ENCODE measurements around the gene KLHL5. TPM values are rescaled to one million over a fixed set of nuclear protein-coding genes. Genes with fewer than 3 reads are reported as not detected.

KLHL5 gene
- total RNA-seq, 4 donors from 2014 or later, result 5.1 to 13.2 (median 8.3) TPM

DNA sequence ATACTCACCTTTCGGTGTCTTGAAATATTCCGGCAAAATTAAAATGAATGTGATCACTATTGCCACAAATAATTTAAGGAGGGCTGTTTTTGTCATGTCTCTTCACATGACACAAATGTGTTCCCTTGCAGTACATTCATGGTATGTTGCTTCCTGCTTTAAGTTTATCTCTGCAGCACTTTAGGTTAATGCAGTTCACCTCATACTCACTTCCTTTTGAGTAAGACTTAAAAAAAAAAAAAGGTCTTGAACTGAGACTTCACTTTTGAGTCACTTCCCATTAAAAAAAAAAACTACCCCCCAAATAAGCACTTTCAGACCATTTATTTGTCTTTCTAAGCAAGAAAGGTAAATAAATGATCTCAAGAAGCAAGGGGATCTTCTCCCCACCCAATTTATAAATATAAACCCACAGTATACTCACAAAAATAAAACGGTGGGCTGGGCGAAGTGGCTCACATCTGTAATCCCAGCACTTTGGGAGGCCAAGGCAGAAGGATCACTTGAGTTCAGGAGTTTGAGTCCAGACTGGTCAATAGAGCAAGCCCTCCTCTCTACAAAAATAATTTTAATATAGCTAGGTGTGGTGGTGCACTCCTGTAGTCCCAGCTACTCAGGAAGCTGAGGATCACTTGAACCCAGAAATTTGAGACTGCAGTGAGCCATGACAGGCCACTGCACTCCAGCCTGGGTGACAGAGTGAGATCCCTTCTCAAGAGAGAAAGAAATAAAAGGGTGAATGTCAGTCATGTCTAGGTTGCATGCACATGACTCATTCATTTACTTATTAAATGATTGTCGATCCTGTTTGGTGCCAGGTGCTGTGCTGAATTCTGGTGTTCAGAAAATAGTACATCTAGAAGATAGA lies 29.6 kb upstream of the KLHL5 start, which contains the start of gene TMEM156:
TSS of gene TMEM156 (minus strand) at position 192 of the 868 bp plus-strand sequence. CDS start at position 96, 96 bp downstream.
- TF ChIP-seq, protein P1, sequence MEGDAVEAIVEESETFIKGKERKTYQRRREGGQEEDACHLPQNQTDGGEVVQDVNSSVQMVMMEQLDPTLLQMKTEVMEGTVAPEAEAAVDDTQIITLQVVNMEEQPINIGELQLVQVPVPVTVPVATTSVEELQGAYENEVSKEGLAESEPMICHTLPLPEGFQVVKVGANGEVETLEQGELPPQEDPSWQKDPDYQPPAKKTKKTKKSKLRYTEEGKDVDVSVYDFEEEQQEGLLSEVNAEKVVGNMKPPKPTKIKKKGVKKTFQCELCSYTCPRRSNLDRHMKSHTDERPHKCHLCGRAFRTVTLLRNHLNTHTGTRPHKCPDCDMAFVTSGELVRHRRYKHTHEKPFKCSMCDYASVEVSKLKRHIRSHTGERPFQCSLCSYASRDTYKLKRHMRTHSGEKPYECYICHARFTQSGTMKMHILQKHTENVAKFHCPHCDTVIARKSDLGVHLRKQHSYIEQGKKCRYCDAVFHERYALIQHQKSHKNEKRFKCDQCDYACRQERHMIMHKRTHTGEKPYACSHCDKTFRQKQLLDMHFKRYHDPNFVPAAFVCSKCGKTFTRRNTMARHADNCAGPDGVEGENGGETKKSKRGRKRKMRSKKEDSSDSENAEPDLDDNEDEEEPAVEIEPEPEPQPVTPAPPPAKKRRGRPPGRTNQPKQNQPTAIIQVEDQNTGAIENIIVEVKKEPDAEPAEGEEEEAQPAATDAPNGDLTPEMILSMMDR (IDR thresholded peaks at IDR 0.05), result no peak
- TF ChIP-seq EP300 (IDR thresholded peaks at IDR 0.05), result no peak
- TF ChIP-seq POLR2A (IDR thresholded peaks at IDR 0.05), result no peak
- 75% methylated on average over 5 of the region's 5 CpGs for WGBS
- H3K27ac ChIP-seq, result no peak within 1 kb of the TSS

DNA sequence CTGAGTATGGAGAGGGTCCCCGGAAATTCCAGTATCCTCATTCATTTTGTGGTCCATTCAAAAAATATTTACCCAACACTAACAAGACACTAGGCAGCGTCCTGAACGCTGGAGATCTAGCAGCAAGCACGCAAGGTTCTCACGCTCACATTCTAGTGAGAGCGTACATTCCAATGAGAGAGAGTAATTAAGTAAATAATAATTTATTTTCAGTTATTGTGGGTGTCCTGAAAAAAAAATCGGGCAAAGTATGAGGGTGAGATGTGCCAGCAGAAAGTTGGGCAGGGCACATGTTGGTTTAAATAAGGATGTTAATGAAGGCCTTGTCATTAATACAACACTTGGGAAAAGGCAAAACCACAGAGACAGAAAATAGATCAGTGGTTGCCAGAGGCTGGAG lies 25.9 kb upstream of the KLHL5 start:
- Histone ChIP-seq H3K27me3 (no peaks in the 10 kb centered on the region), H3K9me3 (no peaks in the 10 kb centered on the region), H3K27ac (no peak overlapping the region), H3K4me3 (no peak overlapping the region), H3K36me3 (no peaks in the 10 kb centered on the region), H3K4me1 (peaks cover 21% of the 10 kb centered on the region)
- 70% methylated on average over 7 of the region's 7 CpGs for WGBS
- TF ChIP-seq POLR2A (IDR thresholded peaks at IDR 0.05), result no peak
- TF ChIP-seq, protein P1 (IDR thresholded peaks at IDR 0.05), result no peak
- no peak for TF ChIP-seq EP300 (IDR thresholded peaks at IDR 0.05)
- TF ChIP-seq POLR2AphosphoS5 (IDR thresholded peaks at IDR 0.05), result no peak
- no peak for DNase-seq (ENCODE audit: low spot score in 2 of 2)

More for the DNA sequence above, 29.6 kb upstream of the KLHL5 start, which contains the start of gene TMEM156:
- Histone ChIP-seq H3K27me3 (no peaks in the 10 kb centered on the region), H3K4me1 (peaks cover 12% of the 10 kb centered on the region), H3K36me3 (no peaks in the 10 kb centered on the region), H3K4me3 (no peak within 1 kb of the TSS), H3K9me3 (no peaks in the 10 kb centered on the region)
- no peak for DNase-seq (ENCODE audit: low spot score in 2 of 2)

DNA sequence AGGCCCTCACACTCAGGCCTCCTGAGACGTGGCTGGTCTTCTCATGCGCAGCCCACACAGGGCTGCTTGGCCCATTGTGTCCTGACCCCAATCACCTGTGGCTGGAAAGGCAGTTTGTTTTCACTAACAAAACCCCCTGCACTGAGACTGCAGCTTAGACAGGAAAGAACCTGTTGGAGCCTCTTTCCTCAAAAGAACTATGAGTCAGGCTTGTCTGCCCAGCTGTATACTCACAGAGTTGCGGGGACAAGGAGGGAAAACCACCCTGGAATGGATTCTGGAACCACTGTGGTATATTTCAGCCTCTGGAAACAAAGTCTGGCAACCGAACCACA lies 24.6 kb upstream of the KLHL5 start:
- WGBS, result 73% methylated on average over 3 of the region's 4 CpGs
- Histone ChIP-seq H3K27me3 (no peaks in the 10 kb centered on the region), H3K4me3 (no peak overlapping the region), H3K4me1 (peaks cover 21% of the 10 kb centered on the region), H3K9me3 (no peaks in the 10 kb centered on the region), H3K36me3 (no peaks in the 10 kb centered on the region), H3K27ac (no peak overlapping the region)
- no peak for DNase-seq (ENCODE audit: low spot score in 2 of 2)
- no peak for TF ChIP-seq POLR2A (IDR thresholded peaks at IDR 0.05)
- TF ChIP-seq EP300 (IDR thresholded peaks at IDR 0.05), result no peak
- TF ChIP-seq POLR2AphosphoS5 (IDR thresholded peaks at IDR 0.05), result no peak
- TF ChIP-seq, protein P1 (IDR thresholded peaks at IDR 0.05), result no peak

DNA sequence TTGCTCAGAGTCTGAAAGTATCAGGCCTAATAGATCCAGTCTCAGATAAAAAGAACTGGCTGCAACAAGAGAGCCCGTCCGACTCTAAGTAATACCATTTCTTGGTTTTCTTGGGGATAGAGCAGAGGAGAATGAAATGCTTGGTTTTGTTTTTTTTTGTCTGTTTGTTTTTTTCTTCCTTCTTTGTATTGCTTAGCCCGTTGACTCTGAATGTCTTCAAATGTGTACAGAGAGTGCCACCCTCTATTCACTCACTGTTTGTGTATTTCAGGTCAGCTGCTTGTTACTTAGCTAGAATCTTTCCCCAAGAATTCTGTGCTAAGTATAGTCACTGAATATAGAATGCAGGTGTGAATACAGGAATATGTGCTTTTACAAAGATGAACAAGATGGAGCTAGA lies 24.1 kb upstream of the KLHL5 start:
- no peak for DNase-seq (ENCODE audit: low spot score in 2 of 2)
- TF ChIP-seq, protein P1 (IDR thresholded peaks at IDR 0.05), result no peak
- no peak for TF ChIP-seq EP300 (IDR thresholded peaks at IDR 0.05)
- no peak for TF ChIP-seq POLR2AphosphoS5 (IDR thresholded peaks at IDR 0.05)
- TF ChIP-seq POLR2A (IDR thresholded peaks at IDR 0.05), result no peak
- H3K4me1 ChIP-seq, result peaks cover 23% of the 10 kb centered on the region
- H3K27me3 ChIP-seq, result no peaks in the 10 kb centered on the region
- H3K9me3 ChIP-seq, result no peaks in the 10 kb centered on the region
- 62% methylated on average over 3 of the region's 3 CpGs for WGBS
- no peak overlapping the region for H3K27ac ChIP-seq
- H3K36me3 ChIP-seq, result no peaks in the 10 kb centered on the region
- H3K4me3 ChIP-seq, result no peak overlapping the region

DNA sequence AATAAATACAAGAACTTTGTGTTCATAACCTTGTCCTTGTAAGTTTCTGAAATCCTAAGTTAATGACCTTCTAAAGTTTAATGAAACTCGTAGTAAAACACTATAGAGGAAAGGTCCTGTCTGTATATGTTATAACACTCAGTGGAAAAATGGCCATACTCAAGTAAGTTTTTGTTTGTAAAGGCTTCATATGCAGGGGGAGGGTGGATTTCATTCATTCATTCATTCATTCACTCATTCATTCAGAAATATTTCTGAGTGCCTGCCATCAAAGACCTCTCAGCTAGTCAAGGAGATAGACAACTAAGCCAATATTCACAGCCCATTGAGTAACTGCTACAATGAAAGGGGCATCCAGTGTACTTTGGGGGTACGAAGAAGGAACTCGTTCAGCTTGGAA lies 22.9 kb upstream of the KLHL5 start:
- no peaks in the 10 kb centered on the region for H3K9me3 ChIP-seq
- H3K4me3 ChIP-seq, result no peak overlapping the region
- H3K36me3 ChIP-seq, result no peaks in the 10 kb centered on the region
- WGBS, result 95% methylated on average over 3 of the region's 3 CpGs
- no peak for TF ChIP-seq EP300 (IDR thresholded peaks at IDR 0.05)
- TF ChIP-seq, protein P1 (IDR thresholded peaks at IDR 0.05), result no peak
- no peak for TF ChIP-seq POLR2AphosphoS5 (IDR thresholded peaks at IDR 0.05)
- no peak for TF ChIP-seq POLR2A (IDR thresholded peaks at IDR 0.05)
- H3K4me1 ChIP-seq, result peaks cover 33% of the 10 kb centered on the region
- H3K27ac ChIP-seq, result no peak overlapping the region
- DNase-seq (ENCODE audit: low spot score in 2 of 2), result no peak
- H3K27me3 ChIP-seq, result no peaks in the 10 kb centered on the region
